ENCODE results near the gene NUP54.

Gene NUP54, protein sequence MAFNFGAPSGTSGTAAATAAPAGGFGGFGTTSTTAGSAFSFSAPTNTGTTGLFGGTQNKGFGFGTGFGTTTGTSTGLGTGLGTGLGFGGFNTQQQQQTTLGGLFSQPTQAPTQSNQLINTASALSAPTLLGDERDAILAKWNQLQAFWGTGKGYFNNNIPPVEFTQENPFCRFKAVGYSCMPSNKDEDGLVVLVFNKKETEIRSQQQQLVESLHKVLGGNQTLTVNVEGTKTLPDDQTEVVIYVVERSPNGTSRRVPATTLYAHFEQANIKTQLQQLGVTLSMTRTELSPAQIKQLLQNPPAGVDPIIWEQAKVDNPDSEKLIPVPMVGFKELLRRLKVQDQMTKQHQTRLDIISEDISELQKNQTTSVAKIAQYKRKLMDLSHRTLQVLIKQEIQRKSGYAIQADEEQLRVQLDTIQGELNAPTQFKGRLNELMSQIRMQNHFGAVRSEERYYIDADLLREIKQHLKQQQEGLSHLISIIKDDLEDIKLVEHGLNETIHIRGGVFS

GRCh38 chr4:76148142-76148865 is at the start of gene NUP54:
Gene NUP54 (minus strand): TSS chr4:76148397. CDS start chr4:76148374, 23 bp downstream.
- peak; percentile 95 for DNase-seq (ENCODE audit: low spot score)
- in situ Hi-C loops (cut with MboI; ENCODE audit: low sequenced_read_pairs, unreplicated experiment): no loop called here
- TF ChIP-seq, protein P1, sequence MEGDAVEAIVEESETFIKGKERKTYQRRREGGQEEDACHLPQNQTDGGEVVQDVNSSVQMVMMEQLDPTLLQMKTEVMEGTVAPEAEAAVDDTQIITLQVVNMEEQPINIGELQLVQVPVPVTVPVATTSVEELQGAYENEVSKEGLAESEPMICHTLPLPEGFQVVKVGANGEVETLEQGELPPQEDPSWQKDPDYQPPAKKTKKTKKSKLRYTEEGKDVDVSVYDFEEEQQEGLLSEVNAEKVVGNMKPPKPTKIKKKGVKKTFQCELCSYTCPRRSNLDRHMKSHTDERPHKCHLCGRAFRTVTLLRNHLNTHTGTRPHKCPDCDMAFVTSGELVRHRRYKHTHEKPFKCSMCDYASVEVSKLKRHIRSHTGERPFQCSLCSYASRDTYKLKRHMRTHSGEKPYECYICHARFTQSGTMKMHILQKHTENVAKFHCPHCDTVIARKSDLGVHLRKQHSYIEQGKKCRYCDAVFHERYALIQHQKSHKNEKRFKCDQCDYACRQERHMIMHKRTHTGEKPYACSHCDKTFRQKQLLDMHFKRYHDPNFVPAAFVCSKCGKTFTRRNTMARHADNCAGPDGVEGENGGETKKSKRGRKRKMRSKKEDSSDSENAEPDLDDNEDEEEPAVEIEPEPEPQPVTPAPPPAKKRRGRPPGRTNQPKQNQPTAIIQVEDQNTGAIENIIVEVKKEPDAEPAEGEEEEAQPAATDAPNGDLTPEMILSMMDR (IDR thresholded peaks at IDR 0.05; ENCODE audit: borderline replicate concordance, control extremely low read depth, extremely low read depth, insufficient read depth, missing control alignments): no peak

DNA sequence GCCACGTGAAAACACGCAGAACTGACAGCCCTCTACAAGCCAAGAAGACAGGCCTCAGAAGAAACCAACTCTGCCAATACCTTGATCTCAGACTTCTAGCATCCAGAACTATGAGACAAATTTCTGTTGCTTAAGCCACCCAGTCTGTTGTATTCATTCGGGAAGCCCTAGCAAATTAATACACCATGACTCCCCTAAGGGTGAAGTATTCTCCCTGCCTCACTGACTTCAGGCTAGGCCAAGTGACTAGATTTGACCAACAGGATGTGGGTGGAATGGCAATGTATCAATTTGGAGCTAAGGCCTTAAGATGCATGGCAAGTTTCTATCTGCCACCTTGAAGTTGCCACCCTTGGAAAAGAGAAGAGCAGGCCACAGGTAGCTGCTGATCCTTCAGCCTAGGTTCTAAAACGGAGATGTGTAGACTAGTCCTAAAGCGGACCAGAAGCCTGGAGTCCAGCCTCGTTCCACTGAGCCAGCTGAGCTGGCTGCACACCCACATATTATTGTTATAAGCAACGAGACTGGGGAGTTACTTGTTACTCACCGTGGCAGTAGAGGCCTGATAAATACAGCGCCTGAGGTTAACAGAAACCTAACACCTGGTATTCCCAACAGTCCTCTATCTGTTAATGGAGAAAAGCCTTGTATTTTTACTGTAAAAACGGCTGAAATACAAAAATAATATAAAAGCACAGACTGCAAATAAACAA is 49.0 kb upstream of the NUP54 start:
- DNase-seq (ENCODE audit: low spot score): no peak
- in situ Hi-C loops (cut with MboI; ENCODE audit: low sequenced_read_pairs, unreplicated experiment): loop anchor here (25.0 kb wide), 1 partner anchor 165 kb away; no protein-coding TSS in a partner anchor
- TF ChIP-seq, protein P1 (IDR thresholded peaks at IDR 0.05; ENCODE audit: borderline replicate concordance, control extremely low read depth, extremely low read depth, insufficient read depth, missing control alignments): no peak

DNA sequence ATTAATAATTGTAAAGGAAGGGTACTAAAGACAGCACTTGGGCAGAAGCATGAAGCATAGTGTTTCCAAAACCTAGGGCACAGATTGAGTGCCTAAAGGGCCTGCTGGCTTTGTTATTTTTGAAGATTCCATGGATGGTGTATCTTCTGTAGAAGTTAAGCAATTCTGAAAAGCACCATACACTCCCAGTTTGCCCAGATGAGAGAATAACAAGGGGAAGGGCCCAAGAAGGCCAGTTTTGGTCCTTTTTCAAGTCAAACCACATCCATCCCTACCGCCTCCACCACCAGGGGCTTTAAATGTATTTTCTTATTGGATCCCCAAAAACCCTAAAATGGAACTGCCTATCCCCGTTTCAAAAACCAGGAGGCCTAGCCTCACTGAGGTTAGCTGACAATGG is 48.2 kb upstream of the NUP54 start:
- in situ Hi-C loops (cut with MboI; ENCODE audit: low sequenced_read_pairs, unreplicated experiment): loop anchor here (25.0 kb wide), 1 partner anchor 166 kb away; no protein-coding TSS in a partner anchor
- TF ChIP-seq, protein P1 (IDR thresholded peaks at IDR 0.05; ENCODE audit: borderline replicate concordance, control extremely low read depth, extremely low read depth, insufficient read depth, missing control alignments): no peak
- no peak for DNase-seq (ENCODE audit: low spot score)

DNA sequence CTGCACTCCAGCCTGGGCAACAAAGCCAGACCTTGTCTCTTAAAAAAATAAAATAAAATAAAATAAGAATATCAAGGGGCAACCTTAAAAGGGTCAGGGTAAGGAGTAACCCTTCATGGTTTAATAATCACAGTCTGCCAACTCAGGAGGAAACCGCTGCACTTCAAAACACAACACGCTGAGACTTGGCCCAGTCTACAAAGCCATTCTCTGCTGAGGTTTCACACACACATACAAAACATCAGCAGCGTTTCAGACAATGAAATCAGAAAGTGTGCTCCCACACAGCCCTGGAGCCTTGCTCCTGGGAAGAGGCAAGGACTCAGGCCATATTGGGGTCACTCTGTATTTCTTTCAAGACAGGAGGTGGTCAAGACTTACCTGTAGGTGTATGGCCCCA is 47.1 kb upstream of the NUP54 start:
- TF ChIP-seq, protein P1 (IDR thresholded peaks at IDR 0.05; ENCODE audit: borderline replicate concordance, control extremely low read depth, extremely low read depth, insufficient read depth, missing control alignments): no peak
- DNase-seq (ENCODE audit: low spot score): no peak
- in situ Hi-C loops (cut with MboI; ENCODE audit: low sequenced_read_pairs, unreplicated experiment): loop anchor here (25.0 kb wide), 1 partner anchor 167 kb away; no protein-coding TSS in a partner anchor

- in situ Hi-C loops (cut with MboI; ENCODE audit: low sequenced_read_pairs, unreplicated experiment): loop anchor here (25.0 kb wide), 1 partner anchor 168 kb away; no protein-coding TSS in a partner anchor
- TF ChIP-seq, protein P1 (IDR thresholded peaks at IDR 0.05; ENCODE audit: borderline replicate concordance, control extremely low read depth, extremely low read depth, insufficient read depth, missing control alignments): no peak
- no peak for DNase-seq (ENCODE audit: low spot score)
Measured at GRCh38 chr4:76194325-76194724, 46.1 kb upstream of the NUP54 start.

DNA sequence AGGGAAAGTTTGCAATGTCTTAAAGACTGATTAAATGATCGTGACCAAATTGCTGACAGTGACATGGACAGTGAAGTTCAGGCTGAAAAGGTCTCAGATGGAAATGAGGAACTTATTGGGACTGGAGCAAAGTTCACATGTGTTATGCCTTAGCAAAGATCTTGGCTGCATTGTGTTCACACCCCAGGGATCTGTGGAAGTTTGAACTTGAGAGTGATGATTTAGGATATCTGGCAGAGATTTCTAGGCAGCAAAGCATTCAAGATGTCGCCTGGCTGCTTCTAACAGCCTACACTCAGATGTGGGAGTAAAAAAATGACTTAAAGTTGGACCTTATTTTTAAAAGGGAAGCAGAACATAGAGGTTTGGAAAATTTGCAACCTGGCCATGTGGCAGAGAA is 44.0 kb upstream of the NUP54 start:
- no peak for DNase-seq (ENCODE audit: low spot score)
- in situ Hi-C loops (cut with MboI; ENCODE audit: low sequenced_read_pairs, unreplicated experiment): loop anchor here (25.0 kb wide), 1 partner anchor 170 kb away; no protein-coding TSS in a partner anchor

More for the DNA sequence above, 44.0 kb upstream of the NUP54 start:
- TF ChIP-seq, protein P1 (IDR thresholded peaks at IDR 0.05; ENCODE audit: borderline replicate concordance, control extremely low read depth, extremely low read depth, insufficient read depth, missing control alignments): no peak

Data from GM13976 (cell line).